Endothelial cell of umbilical vein (primary cell): ENCODE results near the gene EFHC1. TPM values are rescaled to one million over a fixed set of nuclear protein-coding genes. Genes with fewer than 3 reads are reported as not detected.

Experiments used
- BruUV-seq: library from RNA; stranded (reverse); fragments of 400-500 nt; replicated peaks from 2 replicates; lab custom pipeline; 2021; lab: Mats Ljungman, UMichigan
- CTCF ChIA-PET: fragments of 300-600, 350-600 bp; sonication (Branson Sonifier 250); formaldehyde crosslinking; loops from one replicate; lab custom pipeline; 2021; ENCODE audit warnings: antibody characterized with exemption, inconsistent platforms; lab: Charles Lee
- POLR2A ChIA-PET: fragments of 300-600, 350-600 bp; sonication (Branson Sonifier 250); formaldehyde crosslinking; loops from one replicate; lab custom pipeline; 2021; ENCODE audit warnings: antibody characterized with exemption, inconsistent platforms; lab: Charles Lee
- DNase-seq: peaks from one replicate; pipeline ENCODE4 v3.0.0-alpha.2; 2011; ENCODE audit warnings: low read depth, low spot score
- FAIRE-seq: peaks from 2 replicates; lab custom pipeline; 2011; peaks lifted over from hg19 to GRCh38; lab: Jason Lieb, UNC
- H2AFZ ChIP-seq: 2 replicates; pipeline ENCODE4 v1.6.0; 2012; ENCODE audit warnings: low read depth, low read length, control low read depth, inconsistent platforms
- H3K27ac ChIP-seq: 2 replicates; pipeline ENCODE4 v1.5.1; 2011; ENCODE audit warnings: low read depth, mild to moderate bottlenecking, control low read depth, low read length, moderate library complexity; ENCODE audit not compliant: insufficient read depth
- H3K27me3 ChIP-seq, 2 experiments: 2 replicates each; pipeline versions ENCODE4 v1.6.0 to v1.6.1; 2011; ENCODE audit warnings: low read length in 2 of 2, mixed read lengths in 1 of 2; ENCODE audit not compliant: control insufficient read depth in 2 of 2, insufficient read depth in 2 of 2
- H3K36me3 ChIP-seq, 2 experiments: 2 replicates in 1 of 2; 3 replicates in 1 of 2; pipeline ENCODE4 v1.5.1; 2011; ENCODE audit warnings: low read length in 2 of 2, mild to moderate bottlenecking in 1 of 2, moderate library complexity in 1 of 2; ENCODE audit not compliant: control insufficient read depth in 2 of 2, insufficient read depth in 2 of 2; ENCODE audit errors: extremely low read depth in 1 of 2
- H3K4me1 ChIP-seq: 3 replicates; pipeline ENCODE4 v1.5.1; 2011; ENCODE audit warnings: mild to moderate bottlenecking, low read length; ENCODE audit not compliant: control insufficient read depth, insufficient read depth; ENCODE audit errors: extremely low read depth
- H3K4me2 ChIP-seq: 2 replicates; pipeline ENCODE4 v1.6.1; 2011; ENCODE audit warnings: low read length, control low read depth, mixed read lengths; ENCODE audit not compliant: insufficient read depth
- H3K4me3 ChIP-seq, 3 experiments: fragments of 200-600 bp in 1 of 3; sonication (generic), shearing (Covaris generic) in 1 of 3; replicated peaks in 1 of 3; 2 replicates each; pipeline ENCODE4 v1.5.1; 2011 to 2016; ENCODE audit warnings: control low read depth in 3 of 3, low read length in 3 of 3, mild to moderate bottlenecking in 2 of 3, inconsistent platforms in 1 of 3, low read depth in 1 of 3, moderate library complexity in 1 of 3; ENCODE audit not compliant: insufficient read depth in 1 of 3
- H3K79me2 ChIP-seq: 2 replicates; pipeline ENCODE4 v1.6.0; 2012; ENCODE audit warnings: low read length, inconsistent platforms; ENCODE audit not compliant: control insufficient read depth, insufficient read depth
- H3K9ac ChIP-seq: replicated peaks from 2 replicates; pipeline ENCODE3; 2011; ENCODE audit warnings: low read length, control low read depth; ENCODE audit not compliant: insufficient read depth; ENCODE audit errors: extremely low read depth
- H3K9me1 ChIP-seq: replicated peaks from 3 replicates; pipeline ENCODE4 v1.6.0; 2011; ENCODE audit warnings: mild to moderate bottlenecking, low read length; ENCODE audit not compliant: control insufficient read depth, insufficient read depth; ENCODE audit errors: extremely low read depth
- H3K9me3 ChIP-seq: replicated peaks from 2 replicates; pipeline ENCODE4 v1.5.1; 2012; ENCODE audit warnings: low read length, inconsistent platforms; ENCODE audit not compliant: control insufficient read depth, insufficient read depth
- H4K20me1 ChIP-seq: replicated peaks from 2 replicates; pipeline ENCODE3; 2011; ENCODE audit warnings: mild to moderate bottlenecking, low read length; ENCODE audit not compliant: control insufficient read depth, insufficient read depth; ENCODE audit errors: extremely low read depth
- CTCF ChIP-seq, 2 donors: IDR thresholded peaks; 1 replicate in 1 of 2; 2 replicates in 1 of 2; pipeline ENCODE4 v1.5.1; 2011; ENCODE audit warnings: low read length in 2 of 2, mild to moderate bottlenecking in 2 of 2, moderate library complexity in 2 of 2, control low read depth in 1 of 2, inconsistent platforms in 1 of 2, low read depth in 1 of 2; ENCODE audit not compliant: insufficient read depth in 1 of 2; ENCODE audit errors: extremely low read depth in 1 of 2
- EZH2 ChIP-seq: IDR thresholded peaks from 2 replicates; pipeline ENCODE4 v1.6.1; 2012; ENCODE audit warnings: borderline replicate concordance, low read depth, mild to moderate bottlenecking, moderate library complexity, low read length, inconsistent platforms; ENCODE audit not compliant: severe bottlenecking
- FOS ChIP-seq: IDR thresholded peaks from 2 replicates; pipeline ENCODE4 v1.6.1; 2011; ENCODE audit warnings: mild to moderate bottlenecking, low read length, moderate library complexity, borderline replicate concordance; ENCODE audit not compliant: insufficient read depth
- GATA2 ChIP-seq: IDR thresholded peaks from 2 replicates; pipeline ENCODE4 v1.7.0; 2011; ENCODE audit warnings: low read depth, mild to moderate bottlenecking, moderate library complexity, mixed read lengths, low read length; ENCODE audit not compliant: insufficient read length, insufficient read depth
- JUN ChIP-seq: IDR thresholded peaks from 2 replicates; pipeline ENCODE4 v1.6.1; 2011; ENCODE audit warnings: borderline replicate concordance, low read depth; ENCODE audit not compliant: insufficient read length, insufficient read depth
- MAX ChIP-seq: IDR thresholded peaks from 2 replicates; pipeline ENCODE4 v1.6.1; 2011; ENCODE audit not compliant: insufficient read depth, insufficient read length
- MYC ChIP-seq: IDR thresholded peaks from one replicate; pipeline ENCODE4 v1.6.1; 2011; ENCODE audit warnings: mild to moderate bottlenecking, low read depth, low read length
- POLR2A ChIP-seq: IDR thresholded peaks from 2 replicates; pipeline ENCODE4 v1.6.1; 2012; ENCODE audit warnings: low read depth, mild to moderate bottlenecking, control low read depth, low read length
- POLR2AphosphoS5 ChIP-seq: IDR thresholded peaks from 2 replicates; pipeline ENCODE4 v1.6.1; 2012; ENCODE audit warnings: low read depth, mild to moderate bottlenecking, control low read depth, low read length, moderate library complexity; ENCODE audit not compliant: insufficient read depth
- dilution Hi-C: fragments of 300-500 bp; cut with MboI; formaldehyde crosslinking; loops from one replicate; pipeline ENCODE4 v1.15.0; 2019; ENCODE audit warnings: low sequenced_read_pairs; ENCODE audit not compliant: extremely low pct_ligation_motif_present
- intact Hi-C: fragments of 100-400 bp; cut with micrococcal nuclease; formaldehyde crosslinking; loops from one replicate; pipeline ENCODE4 v1.10.0; 2022
- polyA plus RNA-seq, 4 experiments: library from polyadenylated mRNA; depleted of rRNA in 3 of 4; stranded (reverse) in 3 of 4; unstranded in 1 of 4; fragments of >200 nt; gene quantifications; 2 replicates each; pipeline versions ENCODE4 v1.2.1 to v1.2.3, GENCODE V29; 2011 to 2012; ENCODE audit warnings: missing spikeins in 1 of 4
- total RNA-seq: library from RNA; stranded (reverse); gene quantifications from 2 replicates; pipeline ENCODE4 v1.2.3, GENCODE V29; 2021

The EFHC1 gene
- total and polyA plus RNA-seq, 2 donors (not counting 3 experiments of a cell fraction or from before 2014, with no cell fraction given), result 14.6 to 17.6 TPM

GRCh38 chr6:52374247-52374646 lies 45.9 kb upstream of the EFHC1 start:
- Histone ChIP-seq H4K20me1 (no peaks in the 10 kb centered on the region), H3K36me3 (no peaks in the 10 kb centered on the region), H3K4me3 (no peak overlapping the region), H2AFZ (no peak overlapping the region), H3K9ac (no peak overlapping the region), H3K79me2 (no peaks in the 10 kb centered on the region), H3K9me3 (no peaks in the 10 kb centered on the region), H3K27ac (no peak overlapping the region), H3K4me1 (no peaks in the 10 kb centered on the region), H3K27me3 (no peaks in the 10 kb centered on the region), H3K4me2 (no peak overlapping the region), H3K9me1 (no peaks in the 10 kb centered on the region)
- intact Hi-C loops (no loop called here), dilution Hi-C loops (no loop called here)
- no TSS peak for BruUV-seq
- CTCF ChIA-PET, result no interaction called here
- POLR2A ChIA-PET, result no interaction called here
- no peak for FAIRE-seq
- no peak for DNase-seq
- TF ChIP-seq EZH2, result no peak
- no peak for TF ChIP-seq JUN
- no peak for TF ChIP-seq POLR2AphosphoS5
- no peak for TF ChIP-seq FOS
- no peak for TF ChIP-seq GATA2
- TF ChIP-seq POLR2A, result no peak
- no peak for TF ChIP-seq MYC
- TF ChIP-seq MAX, result no peak
- TF ChIP-seq CTCF (IDR thresholded peaks at IDR 0.05; ENCODE audit: extremely low read depth in 1 of 2, insufficient read depth in 1 of 2, low read depth in 1 of 2, low read length in 2 of 2), result no peak
